ENCODE measurements around the gene NAT16. TPM values are rescaled to one million over a fixed set of nuclear protein-coding genes. Genes with fewer than 3 reads are reported as not detected.

NAT16 gene
- total and polyA plus RNA-seq, 10 of the 15 experiments (the other 5 are each of a cell fraction or from before 2014, with no cell fraction given), result not detected

DNA sequence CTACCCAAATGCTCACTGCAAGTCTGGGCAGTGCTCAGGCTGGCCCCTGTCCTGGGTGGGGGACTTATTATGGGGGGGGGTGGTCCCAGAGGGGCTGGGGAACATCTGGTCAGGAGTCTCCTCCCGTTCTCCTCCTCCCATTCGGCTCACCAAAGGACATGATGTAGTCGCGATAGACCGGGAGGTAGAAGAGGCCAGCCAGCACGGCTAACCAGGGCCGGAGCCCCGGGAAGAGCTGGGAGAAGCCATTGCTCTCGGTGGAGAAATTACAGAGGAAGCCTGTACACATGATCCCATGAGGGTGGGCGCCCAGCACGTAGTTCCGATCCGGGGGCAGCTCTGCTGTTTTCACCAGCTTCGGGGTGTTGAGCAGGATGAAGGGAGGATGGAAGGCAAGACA is 18.4 kb upstream of the NAT16 start (continued):
- TF ChIP-seq ZBTB40 (IDR thresholded peaks at IDR 0.05; ENCODE audit: borderline replicate concordance) (no peak), ATF7 (IDR thresholded peaks at IDR 0.05; ENCODE audit: low read depth) (no peak), EED (IDR thresholded peaks at IDR 0.05; ENCODE audit: low read depth) (no peak)

DNA sequence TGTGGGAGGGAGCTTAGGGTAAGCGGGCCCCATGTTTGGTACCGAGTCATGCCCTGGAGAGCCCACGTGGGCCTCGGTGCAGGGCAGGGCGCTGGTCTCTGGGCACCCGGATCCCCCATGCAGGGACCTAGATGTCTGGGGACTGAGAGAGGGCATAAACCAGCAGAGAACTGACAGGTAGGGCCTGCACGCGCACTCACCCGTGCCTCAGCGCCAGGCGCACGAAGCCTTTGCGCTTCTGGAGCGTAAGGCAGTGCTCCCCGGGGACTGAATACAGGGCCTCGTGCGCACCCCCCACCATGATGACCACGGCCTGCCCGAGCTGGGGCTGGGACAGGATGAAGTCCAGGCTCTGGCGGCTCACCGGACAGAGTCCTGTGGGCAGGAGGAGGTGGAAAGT is 17.9 kb upstream of the NAT16 start:
- POLR2A ChIA-PET, result no interaction called here
- FAIRE-seq, result no peak
- no peak for DNase-seq (ENCODE audit: low read depth, low spot score)
- TF ChIP-seq SMAD5 (IDR thresholded peaks at IDR 0.05; ENCODE audit: low read depth) (no peak), NFIC (IDR thresholded peaks at IDR 0.05; ENCODE audit: low read depth, low read length) (no peak), SMC3 (IDR thresholded peaks at IDR 0.05; ENCODE audit: borderline replicate concordance, low read length) (no peak), MYC (IDR thresholded peaks at IDR 0.05; ENCODE audit: insufficient read depth, insufficient read length, insufficient replicate concordance, low read length, severe bottlenecking) (no peak), CHD4 (IDR thresholded peaks at IDR 0.05) (no peak), BHLHE40 (IDR thresholded peaks at IDR 0.05; ENCODE audit: borderline replicate concordance in 1 of 2, low read depth in 2 of 2, low read length in 1 of 2) (no peak), CBFB (IDR thresholded peaks at IDR 0.05; ENCODE audit: low read depth) (no peak), EP300 (IDR thresholded peaks at IDR 0.05; ENCODE audit: borderline replicate concordance in 1 of 2, control insufficient read depth in 1 of 2, low read depth in 2 of 2, low read length in 2 of 2) (no peak), POU2F2 (IDR thresholded peaks at IDR 0.05; ENCODE audit: borderline replicate concordance, low read depth, low read length) (no peak), CREB1 (IDR thresholded peaks at IDR 0.05; ENCODE audit: low read depth) (no peak)
- TF ChIP-seq, protein P1, sequence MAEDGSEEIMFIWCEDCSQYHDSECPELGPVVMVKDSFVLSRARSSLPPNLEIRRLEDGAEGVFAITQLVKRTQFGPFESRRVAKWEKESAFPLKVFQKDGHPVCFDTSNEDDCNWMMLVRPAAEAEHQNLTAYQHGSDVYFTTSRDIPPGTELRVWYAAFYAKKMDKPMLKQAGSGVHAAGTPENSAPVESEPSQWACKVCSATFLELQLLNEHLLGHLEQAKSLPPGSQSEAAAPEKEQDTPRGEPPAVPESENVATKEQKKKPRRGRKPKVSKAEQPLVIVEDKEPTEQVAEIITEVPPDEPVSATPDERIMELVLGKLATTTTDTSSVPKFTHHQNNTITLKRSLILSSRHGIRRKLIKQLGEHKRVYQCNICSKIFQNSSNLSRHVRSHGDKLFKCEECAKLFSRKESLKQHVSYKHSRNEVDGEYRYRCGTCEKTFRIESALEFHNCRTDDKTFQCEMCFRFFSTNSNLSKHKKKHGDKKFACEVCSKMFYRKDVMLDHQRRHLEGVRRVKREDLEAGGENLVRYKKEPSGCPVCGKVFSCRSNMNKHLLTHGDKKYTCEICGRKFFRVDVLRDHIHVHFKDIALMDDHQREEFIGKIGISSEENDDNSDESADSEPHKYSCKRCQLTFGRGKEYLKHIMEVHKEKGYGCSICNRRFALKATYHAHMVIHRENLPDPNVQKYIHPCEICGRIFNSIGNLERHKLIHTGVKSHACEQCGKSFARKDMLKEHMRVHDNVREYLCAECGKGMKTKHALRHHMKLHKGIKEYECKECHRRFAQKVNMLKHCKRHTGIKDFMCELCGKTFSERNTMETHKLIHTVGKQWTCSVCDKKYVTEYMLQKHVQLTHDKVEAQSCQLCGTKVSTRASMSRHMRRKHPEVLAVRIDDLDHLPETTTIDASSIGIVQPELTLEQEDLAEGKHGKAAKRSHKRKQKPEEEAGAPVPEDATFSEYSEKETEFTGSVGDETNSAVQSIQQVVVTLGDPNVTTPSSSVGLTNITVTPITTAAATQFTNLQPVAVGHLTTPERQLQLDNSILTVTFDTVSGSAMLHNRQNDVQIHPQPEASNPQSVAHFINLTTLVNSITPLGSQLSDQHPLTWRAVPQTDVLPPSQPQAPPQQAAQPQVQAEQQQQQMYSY (CRISPR knock-in tag; IDR thresholded peaks at IDR 0.05), result no peak

More for the DNA sequence above, 17.9 kb upstream of the NAT16 start:
- H3K9me3 ChIP-seq (replicated peaks; ENCODE audit: control insufficient read depth, insufficient read depth, low read length), result no peaks in the 10 kb centered on the region
- ChIA-PET SMC1A (ENCODE audit: uncharacterized antibody, unreplicated experiment) (no interaction called here), RAD21 (ENCODE audit: unreplicated experiment) (no interaction called here), CTCF (no interaction called here)
- in situ Hi-C loops (cut with MboI) (no loop called here), intact Hi-C loops (cut with micrococcal nuclease; ENCODE audit: unreplicated experiment) (no loop called here)
- peaks cover 0 to 9% of the 10 kb centered on the region in 2 experiments; a peak in 2 of 4 replicates for H3K27me3 ChIP-seq (replicated peaks in 1 of 2; ENCODE audit: control insufficient read depth in 2 of 2, insufficient read depth in 2 of 2, low read length in 1 of 2)
- H4K20me1 ChIP-seq (ENCODE audit: control insufficient read depth, insufficient read depth), result no peaks in the 10 kb centered on the region
- BruUV-seq (replicated peaks), result no TSS peak
- H3K79me2 ChIP-seq (ENCODE audit: control insufficient read depth, insufficient read depth, low read length), result no peaks in the 10 kb centered on the region
- no peaks in the 10 kb centered on the region for H3K4me1 ChIP-seq (ENCODE audit: control insufficient read depth, insufficient read depth, low read length)
- no peak overlapping the region for H3K27ac ChIP-seq (ENCODE audit: control insufficient read depth, insufficient read depth)
- no peak overlapping the region for H3K4me3 ChIP-seq
- H3K9ac ChIP-seq (ENCODE audit: control insufficient read depth, insufficient read depth, low read length), result no peak overlapping the region
- H3K4me2 ChIP-seq (ENCODE audit: control insufficient read depth, insufficient read depth), result no peak overlapping the region
- no peak overlapping the region for H2AFZ ChIP-seq (ENCODE audit: control insufficient read depth, low read depth, low read length)
- no peak for ATAC-seq
- 72% methylated on average over 21 of the region's 21 CpGs for WGBS (ENCODE audit: insufficient coverage, insufficient replicate concordance, low lambda C conversion rate, missing lambda C conversion rate)
- no peaks in the 10 kb centered on the region for H3K36me3 ChIP-seq (ENCODE audit: control insufficient read depth in 2 of 2, insufficient read depth in 2 of 2, low read length in 1 of 2)

All from GM12878 (cell line).